ENCODE data around the gene MORN5. TPM values are rescaled to one million over a fixed set of nuclear protein-coding genes. Genes with fewer than 3 reads are reported as not detected.

Gene MORN5
- total RNA-seq, 1 donor from 2014 or later, result 0.57 TPM

GRCh38 chr9:122215663-122216062 lies 56.0 kb downstream of the MORN5 start:
- DNase-seq (ENCODE audit: low spot score, unreplicated experiment), result no peak
- H3K36me3 Mint-ChIP-seq (ENCODE audit: insufficient read depth), result no peaks in the 10 kb centered on the region
- peaks cover 8% of the 10 kb centered on the region for H3K4me1 Mint-ChIP-seq (ENCODE audit: low read depth)
- no peak overlapping the region for H3K4me3 Mint-ChIP-seq (ENCODE audit: low read depth)
- no peak overlapping the region for H3K27ac Mint-ChIP-seq
- no peaks in the 10 kb centered on the region for H3K9me3 Mint-ChIP-seq (ENCODE audit: low read depth)
- peaks cover 94% of the 10 kb centered on the region for H3K27me3 Mint-ChIP-seq
- TF ChIP-seq, protein P1, sequence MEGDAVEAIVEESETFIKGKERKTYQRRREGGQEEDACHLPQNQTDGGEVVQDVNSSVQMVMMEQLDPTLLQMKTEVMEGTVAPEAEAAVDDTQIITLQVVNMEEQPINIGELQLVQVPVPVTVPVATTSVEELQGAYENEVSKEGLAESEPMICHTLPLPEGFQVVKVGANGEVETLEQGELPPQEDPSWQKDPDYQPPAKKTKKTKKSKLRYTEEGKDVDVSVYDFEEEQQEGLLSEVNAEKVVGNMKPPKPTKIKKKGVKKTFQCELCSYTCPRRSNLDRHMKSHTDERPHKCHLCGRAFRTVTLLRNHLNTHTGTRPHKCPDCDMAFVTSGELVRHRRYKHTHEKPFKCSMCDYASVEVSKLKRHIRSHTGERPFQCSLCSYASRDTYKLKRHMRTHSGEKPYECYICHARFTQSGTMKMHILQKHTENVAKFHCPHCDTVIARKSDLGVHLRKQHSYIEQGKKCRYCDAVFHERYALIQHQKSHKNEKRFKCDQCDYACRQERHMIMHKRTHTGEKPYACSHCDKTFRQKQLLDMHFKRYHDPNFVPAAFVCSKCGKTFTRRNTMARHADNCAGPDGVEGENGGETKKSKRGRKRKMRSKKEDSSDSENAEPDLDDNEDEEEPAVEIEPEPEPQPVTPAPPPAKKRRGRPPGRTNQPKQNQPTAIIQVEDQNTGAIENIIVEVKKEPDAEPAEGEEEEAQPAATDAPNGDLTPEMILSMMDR (IDR thresholded peaks at IDR 0.05; ENCODE audit: unreplicated experiment), result no peak

DNA sequence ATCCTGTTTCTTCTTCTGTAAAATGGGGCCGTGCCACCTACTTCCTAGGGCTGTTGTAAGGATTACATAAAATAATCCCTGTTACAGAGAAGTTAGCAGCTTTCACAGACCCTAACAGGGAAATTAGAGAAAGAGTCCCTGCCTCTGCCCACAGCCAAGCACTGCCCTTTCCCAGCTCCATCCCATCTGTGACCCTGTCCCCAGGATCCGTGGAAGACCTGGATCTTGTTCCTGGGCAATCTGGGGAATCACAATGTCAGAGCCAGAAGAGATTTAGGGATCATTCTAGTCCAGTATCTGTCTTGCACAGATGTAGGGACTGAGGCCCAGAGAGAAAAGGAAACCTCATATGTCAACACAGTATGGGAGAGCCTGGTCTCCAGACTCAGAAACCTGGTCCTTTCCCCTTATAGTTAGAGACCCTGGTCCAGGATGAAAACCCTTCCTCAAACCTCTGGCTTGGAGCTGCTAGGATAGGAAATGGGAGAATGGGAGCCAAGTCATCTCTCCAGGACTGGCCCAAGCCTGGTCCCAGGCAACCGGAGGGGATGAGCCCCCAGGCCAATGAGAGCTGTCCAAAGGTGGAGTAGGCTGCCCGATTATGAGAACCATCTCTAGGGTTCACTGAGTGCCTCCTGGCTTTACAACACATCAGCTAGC lies 56.6 kb downstream of the MORN5 start:
- H3K9me3 Mint-ChIP-seq (ENCODE audit: low read depth), result no peaks in the 10 kb centered on the region
- DNase-seq (ENCODE audit: low spot score, unreplicated experiment), result no peak
- no peaks in the 10 kb centered on the region for H3K36me3 Mint-ChIP-seq (ENCODE audit: insufficient read depth)
- TF ChIP-seq, protein P1 (IDR thresholded peaks at IDR 0.05; ENCODE audit: unreplicated experiment), result no peak
- H3K4me3 Mint-ChIP-seq (ENCODE audit: low read depth), result no peak overlapping the region
- no peak overlapping the region for H3K27ac Mint-ChIP-seq
- peaks cover 93% of the 10 kb centered on the region for H3K27me3 Mint-ChIP-seq
- peaks cover 8% of the 10 kb centered on the region for H3K4me1 Mint-ChIP-seq (ENCODE audit: low read depth)

DNA sequence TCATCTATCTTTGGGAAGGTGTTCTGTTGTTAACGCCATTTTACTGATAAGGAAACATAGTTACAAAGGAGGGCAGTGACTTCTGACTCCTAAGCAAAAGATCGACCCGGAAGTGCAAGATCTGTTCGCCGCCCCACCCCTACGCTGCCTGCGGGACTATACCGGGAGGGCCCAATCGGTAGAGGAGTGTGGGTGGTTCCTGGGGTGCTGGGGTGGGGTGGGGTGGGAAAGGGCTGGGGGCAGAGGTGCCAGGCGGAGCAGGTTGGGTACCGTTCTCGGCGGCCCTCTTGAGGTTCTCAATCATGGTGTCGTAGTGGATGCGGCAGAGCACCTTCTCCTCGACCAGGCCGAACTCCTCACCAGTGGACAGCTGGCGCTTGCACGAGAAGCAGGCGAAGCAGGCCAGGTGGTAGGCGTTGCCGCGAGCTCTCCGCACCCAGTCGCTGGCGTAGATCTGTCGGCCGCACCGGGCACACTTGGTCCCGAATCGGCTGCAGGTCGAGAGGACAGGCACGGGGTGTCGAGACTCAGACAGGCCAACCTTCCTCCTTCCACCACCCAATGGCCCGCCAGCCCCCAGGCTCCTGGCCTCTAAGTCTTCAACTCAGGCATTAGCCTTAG lies 57.2 kb downstream of the MORN5 start:
- Mint-ChIP-seq H3K4me3 (ENCODE audit: low read depth) (no peak overlapping the region), H3K4me1 (ENCODE audit: low read depth) (peaks cover 10% of the 10 kb centered on the region), H3K27me3 (peaks cover 93% of the 10 kb centered on the region), H3K27ac (no peak overlapping the region), H3K36me3 (ENCODE audit: insufficient read depth) (no peaks in the 10 kb centered on the region), H3K9me3 (ENCODE audit: low read depth) (no peaks in the 10 kb centered on the region)
- TF ChIP-seq, protein P1 (IDR thresholded peaks at IDR 0.05; ENCODE audit: unreplicated experiment), result no peak
- DNase-seq (ENCODE audit: low spot score, unreplicated experiment), result no peak

- no peak overlapping the region for H3K27ac Mint-ChIP-seq
- no peaks in the 10 kb centered on the region for H3K9me3 Mint-ChIP-seq (ENCODE audit: low read depth)
- H3K4me1 Mint-ChIP-seq (ENCODE audit: low read depth), result peaks cover 10% of the 10 kb centered on the region
- TF ChIP-seq, protein P1 (IDR thresholded peaks at IDR 0.05; ENCODE audit: unreplicated experiment), result no peak
- DNase-seq (ENCODE audit: low spot score, unreplicated experiment), result no peak
- H3K36me3 Mint-ChIP-seq (ENCODE audit: insufficient read depth), result no peaks in the 10 kb centered on the region
- peaks cover 93% of the 10 kb centered on the region for H3K27me3 Mint-ChIP-seq
- no peak overlapping the region for H3K4me3 Mint-ChIP-seq (ENCODE audit: low read depth)
Measured at GRCh38 chr9:122217640-122218039, 57.9 kb downstream of the MORN5 start.

DNA sequence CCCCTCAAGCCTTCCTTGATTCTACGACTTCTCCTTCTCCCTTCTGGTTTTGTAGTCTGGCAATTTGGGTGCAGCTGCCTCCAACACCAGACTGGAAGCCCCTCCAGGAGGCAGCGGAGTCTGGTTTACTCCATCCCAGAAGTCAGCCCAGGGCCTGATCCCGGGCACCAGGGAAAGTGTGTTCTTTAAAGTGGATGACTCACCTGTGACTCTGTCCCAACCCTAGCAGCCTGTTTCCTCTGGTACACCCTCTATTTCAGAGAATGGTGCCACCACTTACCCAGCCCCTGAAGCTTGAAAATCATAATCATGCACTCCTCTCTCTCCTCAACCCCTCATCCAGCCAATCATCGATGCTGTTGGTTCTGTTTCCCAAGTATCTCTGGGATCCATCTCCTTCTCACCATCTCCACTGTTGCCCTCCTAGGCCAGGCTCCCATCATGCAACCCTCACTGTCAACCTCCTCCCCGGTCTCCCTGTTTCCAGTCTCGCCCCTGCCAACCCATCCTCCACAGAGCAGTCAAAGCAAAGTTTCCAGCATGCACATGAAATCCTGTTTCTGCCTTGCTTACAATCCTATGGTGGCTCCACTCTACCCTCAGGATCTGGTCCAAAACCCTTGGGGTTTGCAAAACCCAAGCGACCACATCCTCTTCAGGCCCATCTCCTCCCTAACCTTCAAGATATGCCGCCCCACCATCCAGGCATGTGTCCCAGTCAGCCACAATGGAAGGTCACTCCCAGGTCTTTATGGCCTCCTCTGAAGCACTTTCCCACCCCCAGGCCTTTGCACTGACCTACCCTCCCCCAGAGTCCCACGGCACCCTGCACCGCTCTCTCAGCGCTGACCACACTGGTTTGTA lies 58.6 kb downstream of the MORN5 start:
- Mint-ChIP-seq H3K4me1 (ENCODE audit: low read depth) (peaks cover 10% of the 10 kb centered on the region), H3K4me3 (ENCODE audit: low read depth) (no peak overlapping the region), H3K36me3 (ENCODE audit: insufficient read depth) (no peaks in the 10 kb centered on the region), H3K9me3 (ENCODE audit: low read depth) (no peaks in the 10 kb centered on the region), H3K27me3 (peaks cover 93% of the 10 kb centered on the region), H3K27ac (no peak overlapping the region)
- no peak for DNase-seq (ENCODE audit: low spot score, unreplicated experiment)
- TF ChIP-seq, protein P1 (IDR thresholded peaks at IDR 0.05; ENCODE audit: unreplicated experiment), result no peak

All from progenitor cell of endocrine pancreas (in vitro differentiated cells).